ENCODE measurements around the gene CHKA.

CHKA gene

DNA sequence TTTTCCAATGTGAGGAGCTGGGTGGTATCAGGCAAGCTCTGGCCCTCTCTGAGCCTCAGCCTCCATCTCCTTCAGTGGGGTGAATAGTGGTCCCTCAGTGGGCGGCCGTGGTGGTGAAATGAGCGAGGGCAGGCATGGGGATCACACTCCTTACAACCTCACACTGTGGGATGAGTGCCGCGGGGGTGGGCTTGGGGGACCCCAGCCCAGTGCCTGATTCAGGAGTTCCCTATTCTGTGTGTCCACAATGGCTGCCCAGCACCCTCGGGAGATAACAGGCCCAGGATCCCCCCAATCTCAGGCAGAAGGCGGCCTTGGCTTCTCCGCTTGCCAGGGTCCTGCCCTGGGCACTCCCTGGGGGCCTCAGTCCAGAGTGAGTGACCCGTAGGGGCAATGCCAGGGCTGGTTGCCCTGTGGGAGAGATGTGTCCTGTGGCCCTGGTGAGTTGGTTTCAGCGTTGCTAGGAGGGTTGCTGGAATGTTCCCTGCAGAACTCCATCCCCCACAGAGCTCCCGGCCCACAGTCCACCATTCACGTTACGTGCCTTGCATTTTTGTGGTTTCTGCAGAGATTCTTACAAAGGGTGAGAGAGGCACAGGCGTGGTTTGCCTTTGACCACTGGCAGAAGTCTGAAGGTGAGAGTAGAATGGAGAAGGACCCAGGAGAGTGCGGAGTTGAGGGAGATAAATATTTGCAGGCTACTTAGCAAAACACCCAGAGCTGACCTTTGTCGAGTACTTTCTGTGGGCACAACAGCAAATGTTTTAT is 108.2 kb downstream of the CHKA start:
- FAIRE-seq = no peak

DNA sequence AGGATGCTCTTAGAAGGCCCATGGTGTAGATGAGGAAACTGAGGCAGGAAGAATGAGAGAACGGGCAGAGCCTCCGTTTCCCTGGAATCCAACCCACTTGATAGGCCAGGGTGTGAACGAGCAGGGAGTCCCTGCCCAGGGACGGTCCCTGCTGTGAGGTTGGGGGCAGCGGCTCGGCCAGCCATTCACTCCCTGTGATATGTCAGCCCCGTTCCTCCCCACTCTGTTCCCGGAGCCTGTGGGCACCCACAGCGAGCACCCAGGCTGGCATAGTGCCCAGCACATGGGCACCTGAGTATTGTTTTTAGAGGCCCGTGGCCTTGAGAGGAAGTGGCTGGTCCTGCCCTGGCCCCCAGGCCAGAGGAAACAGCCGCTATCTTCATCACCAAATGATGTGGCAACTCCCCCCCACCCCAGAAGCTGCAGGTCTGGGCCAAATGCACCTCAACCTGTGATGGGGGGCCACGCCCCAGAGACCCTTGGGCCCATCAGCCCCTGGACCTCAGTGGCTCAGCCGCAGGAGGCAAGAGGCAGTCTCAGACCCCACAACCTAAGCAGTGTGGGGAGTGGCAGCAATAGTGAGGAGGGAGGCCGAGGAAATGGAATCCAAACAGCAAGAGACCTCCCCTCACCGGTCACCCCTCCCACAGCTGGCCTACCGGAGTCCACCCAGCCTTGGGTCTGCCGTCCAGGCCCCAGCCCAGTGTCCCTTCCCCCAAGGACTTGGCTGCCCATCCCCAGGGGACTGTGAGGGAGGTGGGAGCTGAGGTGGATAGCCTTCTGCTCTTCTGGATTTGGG is 108.9 kb downstream of the CHKA start:
- no peak for FAIRE-seq

DNA sequence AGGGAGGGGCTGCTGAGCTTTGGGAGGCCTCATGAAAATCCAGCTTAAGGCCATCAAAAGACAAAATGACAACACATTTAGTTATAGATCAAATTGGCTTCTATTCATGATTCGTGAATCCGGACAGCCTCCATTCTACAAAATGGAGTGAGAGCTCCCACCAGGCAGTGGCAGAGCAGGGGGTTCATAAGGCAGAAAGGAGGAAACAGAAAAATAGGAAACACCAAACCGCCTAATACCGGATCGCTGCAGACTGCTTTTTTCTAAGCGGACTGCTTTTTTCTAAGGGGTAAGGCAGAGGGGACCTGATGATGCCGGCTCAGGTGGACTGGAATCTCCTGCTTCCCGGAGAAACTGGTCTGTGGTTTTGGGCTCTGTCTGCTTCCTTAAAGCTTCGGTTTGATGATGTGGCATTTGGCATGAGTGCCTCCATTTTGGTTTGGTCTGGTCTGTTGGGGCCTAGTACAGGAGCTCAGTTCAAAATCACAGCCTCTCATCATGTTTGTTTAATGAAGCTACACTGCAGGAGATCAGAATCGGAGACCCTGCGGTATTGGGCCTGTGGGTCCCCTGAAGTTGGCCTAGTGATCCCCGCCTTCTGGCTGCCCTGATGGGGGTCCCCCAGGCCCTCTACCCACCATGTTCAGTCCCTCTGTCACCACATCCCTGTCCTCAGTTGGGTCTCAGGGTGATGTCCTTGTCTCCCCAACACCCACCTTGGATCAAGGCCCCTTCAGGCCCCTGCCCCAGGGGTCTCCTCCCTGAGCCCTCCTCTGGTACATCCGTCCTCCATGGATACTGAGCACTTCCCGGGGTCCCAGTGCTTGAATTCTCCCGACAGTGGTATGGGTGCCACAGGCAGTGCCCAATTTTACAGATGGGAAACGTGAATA is 109.9 kb downstream of the CHKA start:
- FAIRE-seq = no peak

DNA sequence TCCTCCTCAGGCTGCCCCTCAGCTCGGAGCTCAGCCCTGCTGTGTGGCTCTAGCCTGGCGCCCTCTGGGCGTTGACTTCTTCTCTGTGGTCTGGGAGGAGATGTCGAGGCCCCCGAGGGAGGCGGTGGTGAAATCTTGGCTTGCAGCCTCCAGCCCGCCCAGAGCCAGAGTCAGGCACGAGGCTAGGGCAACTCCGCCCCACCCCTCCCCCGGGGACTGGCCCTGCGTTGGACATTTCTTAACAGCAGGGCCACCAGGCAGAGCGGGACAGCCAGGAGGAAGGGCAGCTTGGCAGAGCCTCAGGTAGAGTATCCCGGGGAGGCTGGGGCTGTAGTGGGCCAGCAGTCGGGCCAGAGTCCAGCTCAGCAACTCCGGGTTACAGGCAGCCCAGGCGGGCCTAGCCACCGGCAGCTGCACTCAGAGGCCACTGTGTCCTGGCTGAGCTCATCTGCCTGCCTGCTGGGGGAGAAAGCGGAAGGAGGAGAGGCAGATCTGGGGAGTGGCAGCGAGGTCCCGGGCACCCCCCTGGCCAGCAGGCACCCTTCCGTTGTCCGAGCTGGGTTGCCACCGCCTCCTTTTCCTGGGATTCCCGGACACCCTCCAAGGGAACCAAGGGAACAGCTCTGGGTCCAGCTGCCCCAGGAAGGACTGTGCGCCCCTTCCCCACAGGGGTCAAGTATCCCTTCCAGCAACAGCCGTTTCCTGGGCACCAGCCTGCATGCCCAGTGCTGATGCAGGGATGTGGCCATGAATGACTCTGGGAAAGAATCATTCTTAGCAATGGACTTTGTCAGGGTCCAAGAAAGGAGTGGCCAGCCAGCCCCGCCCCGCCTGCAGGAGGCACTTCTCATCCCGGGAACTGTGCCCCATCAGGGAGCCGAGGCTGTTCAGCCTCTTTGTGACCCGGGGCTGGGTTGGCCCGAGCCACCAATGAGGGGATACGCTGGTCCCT is 110.8 kb downstream of the CHKA start, which contains the start of gene ALDH3B1:
Gene ALDH3B1 (plus strand): TSS at position 238 of the 952 bp plus-strand sequence. CDS start 4,971 bp downstream, outside the sequence.
- FAIRE-seq = peak; percentile 52

DNA sequence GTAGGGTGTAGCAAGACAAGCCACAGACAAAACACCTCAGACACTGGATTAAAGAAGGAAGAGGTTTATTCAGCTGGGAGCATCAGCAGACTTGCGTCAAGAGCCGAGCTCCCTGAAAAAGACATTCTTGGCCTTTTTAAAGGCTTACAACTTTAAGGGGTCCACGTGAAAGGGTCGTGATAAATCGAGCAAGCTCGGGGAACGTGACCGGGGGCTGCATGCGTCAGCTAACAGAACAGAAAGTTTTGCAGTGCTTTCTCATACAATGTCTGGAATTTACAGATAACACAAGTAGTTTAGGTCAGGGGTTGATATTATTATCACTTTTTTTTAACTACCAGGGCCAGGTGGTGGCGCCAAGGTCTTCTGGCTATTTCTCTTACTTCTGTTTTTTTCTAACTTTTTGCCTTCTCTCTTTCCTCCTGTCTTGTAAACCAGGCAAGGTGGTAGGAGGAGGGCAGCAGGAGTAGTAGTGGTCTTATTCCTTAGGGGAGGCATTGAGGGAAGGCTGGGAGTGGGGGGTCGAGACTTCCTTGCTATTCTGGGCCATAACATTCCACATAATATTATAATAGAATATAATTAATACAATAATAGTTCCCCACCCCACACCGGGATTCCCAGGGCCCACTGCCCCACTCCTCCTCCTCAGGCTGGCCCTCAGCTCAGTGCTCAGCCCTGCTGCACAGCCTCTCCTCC is 111.6 kb downstream of the CHKA start:
- FAIRE-seq = peak; percentile 56

DNA sequence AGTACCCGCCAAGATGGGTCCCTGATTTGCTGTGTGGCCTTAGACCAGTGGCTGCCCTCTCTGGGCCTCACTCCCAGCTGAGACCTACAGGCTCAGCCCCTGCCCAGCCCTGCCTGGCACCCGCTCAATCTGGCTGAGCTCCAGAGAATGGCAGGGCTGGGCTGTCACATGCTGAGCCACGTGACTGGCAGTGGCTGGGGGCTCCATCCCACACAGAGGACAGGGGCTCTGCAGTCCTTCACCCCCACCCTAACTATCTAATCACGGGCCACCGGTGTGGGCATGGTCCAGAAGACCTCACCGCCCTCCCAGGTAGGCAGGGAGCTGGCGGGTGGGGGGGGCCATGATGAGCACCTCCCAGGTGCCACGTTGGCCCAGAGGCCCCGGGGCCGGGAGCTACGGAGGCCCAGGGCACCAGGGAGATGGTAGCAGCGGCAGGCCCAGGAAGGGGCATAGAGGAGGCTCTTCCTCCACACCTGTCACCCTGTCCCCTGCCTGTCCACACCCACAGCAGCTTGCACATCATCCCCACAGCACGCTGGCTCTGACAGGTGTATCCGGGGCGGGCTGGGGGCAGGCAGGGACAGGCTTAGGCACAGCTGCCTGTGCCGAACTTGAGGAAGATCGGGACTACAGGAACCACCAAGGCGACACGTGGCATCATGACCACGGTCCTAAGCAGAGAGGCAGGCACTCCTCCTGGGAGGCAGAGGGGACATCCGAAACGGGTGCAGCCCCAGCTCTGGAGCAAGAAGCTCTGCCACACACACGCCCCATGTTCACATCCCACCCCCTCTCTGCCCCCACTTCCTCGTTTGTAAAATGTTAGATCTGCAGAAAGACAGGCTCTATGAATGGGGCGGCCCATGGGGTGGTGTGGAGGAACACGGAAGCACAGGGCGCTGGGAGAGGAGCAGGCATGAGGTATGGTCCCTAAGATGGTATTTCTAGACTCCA is 112.5 kb downstream of the CHKA start:
- no peak for FAIRE-seq

DNA sequence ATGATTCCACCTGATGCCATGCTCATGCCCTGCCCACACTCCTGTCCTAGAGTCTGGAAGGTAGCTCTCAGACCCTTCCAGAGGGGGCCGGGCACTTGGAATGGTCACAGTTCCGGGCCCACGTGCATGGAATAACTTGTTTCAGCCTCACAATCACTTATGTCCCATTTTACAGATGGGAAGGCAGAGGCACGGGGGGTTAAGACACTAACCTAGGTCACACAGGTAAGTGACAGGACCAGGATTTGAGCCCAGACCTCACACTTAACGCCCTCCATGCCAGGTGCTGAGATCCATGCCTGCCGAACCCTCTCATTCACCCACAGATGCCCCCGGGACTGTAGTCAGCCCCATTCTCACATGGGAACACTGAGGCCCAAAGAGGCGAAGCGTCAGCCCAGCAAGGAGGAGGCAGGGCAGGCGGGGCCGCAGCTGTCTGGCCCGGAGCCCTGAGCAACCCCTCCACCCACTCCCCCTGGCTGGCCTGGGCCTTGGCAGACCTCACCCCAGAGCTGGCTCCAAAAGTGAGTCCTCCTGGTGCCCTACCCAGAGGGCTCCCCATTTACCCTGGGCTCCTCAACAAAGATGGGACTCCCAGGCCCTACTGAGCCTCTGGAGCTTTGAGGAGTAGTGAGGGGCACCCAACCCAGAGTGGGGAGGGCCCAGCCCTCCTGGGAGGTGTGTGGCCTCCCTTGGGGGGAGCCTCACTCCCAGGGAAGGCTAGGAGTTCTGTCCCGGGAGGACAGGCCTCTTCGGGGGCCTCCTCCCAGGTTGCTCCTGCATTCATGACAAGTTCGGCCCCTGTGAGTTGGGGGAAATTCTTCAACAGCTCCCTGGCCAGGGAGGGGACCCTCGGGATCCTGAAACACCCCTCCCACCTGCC is 113.4 kb downstream of the CHKA start:
- FAIRE-seq = no peak

DNA sequence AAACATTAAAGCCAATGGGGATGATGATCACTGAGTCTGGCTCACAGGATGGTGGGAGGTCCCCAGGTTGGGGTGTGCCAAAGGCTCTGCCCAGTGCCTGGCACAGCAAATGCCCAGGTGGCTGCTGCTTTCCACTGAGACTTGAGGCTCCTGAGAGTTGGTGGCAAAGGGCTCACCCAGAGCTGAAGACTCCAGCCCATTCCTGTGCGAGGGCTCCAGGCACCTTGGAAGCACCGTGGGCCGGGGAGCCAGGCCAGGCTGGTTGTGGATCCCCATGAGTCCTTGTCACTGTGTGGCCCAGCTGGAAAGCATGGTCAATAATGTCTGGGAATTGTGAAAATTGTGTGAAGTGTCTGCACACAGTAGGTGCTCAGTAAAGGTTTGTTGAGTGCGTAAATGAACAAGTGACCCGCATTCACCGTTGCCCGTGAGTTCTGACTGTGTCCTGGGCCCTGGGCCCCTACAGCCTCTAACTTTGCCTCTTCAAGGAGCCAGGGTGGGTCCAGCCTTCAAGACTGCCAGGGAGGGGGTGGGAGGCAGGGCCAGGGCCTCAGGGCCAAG is 114.5 kb downstream of the CHKA start:
- no peak for FAIRE-seq

DNA sequence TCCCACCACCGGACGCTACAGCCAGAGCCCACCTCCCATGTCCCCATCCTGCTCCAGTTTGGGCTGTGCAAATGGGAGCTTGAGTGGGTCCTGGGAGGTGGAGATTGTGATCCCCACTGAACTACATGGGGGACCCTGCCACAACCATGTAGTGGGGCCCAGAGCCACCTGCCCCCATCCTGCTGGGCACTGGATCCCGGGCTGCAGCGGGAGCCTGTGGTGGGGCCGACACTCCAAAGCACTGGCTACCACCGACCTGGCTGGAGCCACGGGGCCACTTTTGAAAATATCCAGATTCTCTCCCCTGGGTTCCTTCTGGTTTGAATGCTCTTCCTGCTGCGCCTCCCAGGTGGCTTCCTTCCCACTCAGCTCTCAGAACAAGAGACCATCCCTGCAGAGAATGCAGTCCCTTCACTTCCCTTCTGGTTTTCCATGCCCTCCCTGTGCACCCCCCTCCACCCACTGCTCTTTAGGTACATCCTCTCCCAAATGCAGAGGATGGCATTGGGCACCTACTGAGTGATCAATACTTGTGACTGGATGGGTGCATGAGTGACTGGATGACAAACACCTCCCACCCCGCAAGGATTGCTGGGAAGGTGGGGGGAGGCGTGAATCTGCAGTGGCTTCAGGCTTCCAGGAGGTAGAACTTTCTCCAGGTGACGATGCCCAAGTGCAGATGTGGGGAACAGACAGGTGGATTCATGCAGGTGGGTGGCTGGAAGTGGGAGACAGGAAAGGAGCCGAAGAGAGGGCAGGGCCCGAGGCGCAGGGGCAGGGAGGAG is 116.4 kb downstream of the CHKA start:
- FAIRE-seq = no peak

DNA sequence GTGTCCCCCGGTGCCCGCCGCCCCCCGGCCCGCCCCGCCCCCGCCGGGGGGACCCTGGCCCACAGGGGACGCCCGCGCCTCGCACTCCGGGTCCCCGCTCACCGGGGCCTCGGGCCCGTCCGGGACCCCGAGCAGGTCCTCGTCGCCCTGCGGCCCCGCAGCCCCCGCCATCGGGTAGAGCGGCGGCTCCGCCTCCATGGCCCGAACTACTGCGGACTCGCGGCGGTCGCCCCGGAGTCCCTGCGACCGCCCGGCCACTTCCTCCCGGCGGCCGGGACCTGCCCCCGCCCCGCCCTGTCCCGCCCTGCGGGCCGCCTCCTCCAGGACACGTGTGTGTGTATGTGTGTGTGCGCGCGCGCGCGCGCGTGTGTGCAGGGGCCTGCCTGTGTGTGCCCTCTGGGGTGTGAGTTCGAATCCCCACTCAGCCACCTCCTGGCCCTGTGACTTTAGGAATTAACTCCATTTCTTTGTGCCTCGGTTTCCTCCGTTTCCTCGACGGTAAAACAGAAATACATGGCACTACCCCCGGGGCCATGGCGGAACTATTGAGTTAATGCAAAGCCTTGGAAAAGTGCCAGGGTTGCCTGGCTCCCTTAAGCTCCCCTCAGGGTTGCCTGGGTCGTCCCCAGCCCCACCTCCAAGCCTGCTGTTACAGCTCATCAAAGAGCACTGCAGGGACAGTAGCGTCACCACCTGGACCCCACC is 117.2 kb downstream of the CHKA start, which contains the start of gene UNC93B1:
Gene UNC93B1 (minus strand): TSS at position 252 of the 705 bp plus-strand sequence. CDS start 54 bp downstream, at position 198.
- no peak for FAIRE-seq

DNA sequence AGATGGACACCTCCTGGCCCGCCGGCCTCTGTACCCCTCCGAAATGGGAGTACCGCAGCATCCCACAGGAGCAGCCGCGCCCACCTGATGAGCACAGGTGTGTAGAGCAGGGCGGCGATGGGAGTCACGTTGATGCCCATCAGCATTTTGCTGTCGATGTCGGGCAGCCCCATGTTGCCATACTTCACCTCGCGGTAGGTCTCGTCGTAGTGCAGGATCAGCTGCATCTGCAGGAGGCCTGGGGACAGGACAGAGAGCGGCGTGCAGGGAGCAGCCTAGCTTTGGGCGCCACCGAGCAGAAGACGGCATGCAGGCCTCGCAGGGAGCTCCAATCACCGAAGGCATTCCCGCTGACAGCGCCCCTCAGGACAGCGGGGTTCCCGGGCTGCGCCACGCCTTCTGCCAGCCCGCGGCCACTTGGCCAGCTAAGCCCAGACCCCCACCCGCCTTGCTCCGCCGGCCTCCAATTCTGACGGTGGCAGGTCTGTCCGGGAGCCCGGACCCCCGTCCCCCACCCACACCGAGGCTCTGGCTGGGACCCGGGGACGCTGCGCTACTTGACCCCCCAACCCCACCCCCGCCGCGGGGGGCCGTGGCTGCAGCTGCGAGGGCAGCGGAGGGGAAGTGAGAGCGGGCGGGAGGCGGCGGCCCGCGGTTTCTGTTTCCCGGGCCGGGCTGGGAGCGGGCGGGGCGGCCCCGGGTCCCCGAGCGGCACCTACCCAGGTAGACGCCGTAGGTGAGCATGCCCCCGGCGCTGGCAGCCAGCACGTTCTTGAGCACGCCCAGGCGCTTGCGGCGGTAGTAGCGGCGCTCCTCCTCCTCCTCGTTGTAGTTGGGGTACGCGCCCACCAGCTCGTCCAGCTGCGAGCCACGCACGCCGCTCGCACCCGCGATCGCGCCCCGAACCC is 118.0 kb downstream of the CHKA start:
- no peak for FAIRE-seq
